GM23338 (cell line): Measurements from ENCODE around the gene SEC22A. TPM values are rescaled to one million over a fixed set of nuclear protein-coding genes. Genes with fewer than 3 reads are reported as not detected.

ENCODE experiments used
- ATAC-seq: fragments of 200-7000 bp; cut with Tn5 transposase; 3 replicates; pipeline ENCODE4 v1.9.1; 2020
- DNase-seq: peaks from one replicate; pipeline ENCODE4 v3.0.0-alpha.2; 2015; ENCODE audit warnings: low spot score
- H2AFZ ChIP-seq: fragments of 200-600 bp; sonication (generic); 2 replicates; pipeline ENCODE4 v1.8.0; 2016; ENCODE audit warnings: antibody characterized with exemption, mild to moderate bottlenecking, moderate library complexity
- H3F3A ChIP-seq: fragments of 200-600 bp; sonication (generic); replicated peaks from 2 replicates; pipeline ENCODE4 v1.8.0; 2017; ENCODE audit warnings: antibody characterized with exemption, mixed run types, low read depth
- H3K27ac ChIP-seq: fragments of 200-600 bp; sonication (generic); 2 replicates; pipeline ENCODE4 v1.6.1; 2016; ENCODE audit warnings: low read depth
- H3K27me3 ChIP-seq: fragments of 200-600 bp; sonication (generic); 2 replicates; pipeline ENCODE4 v1.8.0; 2016; ENCODE audit warnings: mild to moderate bottlenecking, mixed run types, moderate library complexity; ENCODE audit not compliant: insufficient read depth
- H3K36me3 ChIP-seq: fragments of 200-600 bp; sonication (generic); 2 replicates; pipeline ENCODE4 v1.8.0; 2016; ENCODE audit warnings: mild to moderate bottlenecking; ENCODE audit not compliant: insufficient read depth
- H3K4me1 ChIP-seq: fragments of 200-600 bp; sonication (generic); 2 replicates; pipeline ENCODE4 v1.8.0; 2016; ENCODE audit warnings: mild to moderate bottlenecking, moderate library complexity; ENCODE audit not compliant: insufficient read depth
- H3K4me2 ChIP-seq: fragments of 200-600 bp; sonication (generic); 2 replicates; pipeline ENCODE4 v1.7.1; 2017; ENCODE audit warnings: mixed run types
- H3K4me3 ChIP-seq: fragments of 200-600 bp; sonication (generic); 2 replicates; pipeline ENCODE4 v1.6.1; 2016; ENCODE audit warnings: mixed run types
- H3K79me2 ChIP-seq: fragments of 200-600 bp; sonication (generic); replicated peaks from 2 replicates; pipeline ENCODE4 v1.8.0; 2017; ENCODE audit warnings: mild to moderate bottlenecking; ENCODE audit not compliant: insufficient read depth
- H3K9me2 ChIP-seq: fragments of 200-600 bp; sonication (generic); 2 replicates; pipeline ENCODE4 v1.8.0; 2017; ENCODE audit not compliant: insufficient read depth
- H4K20me1 ChIP-seq: fragments of 200-600 bp; sonication (generic); replicated peaks from 2 replicates; pipeline ENCODE4 v1.8.0; 2017; ENCODE audit warnings: mild to moderate bottlenecking; ENCODE audit not compliant: insufficient read depth
- H3K27ac Mint-ChIP-seq: 2 replicates; pipeline ENCODE4 v1.8.0; 2020; ENCODE audit warnings: inconsistent platforms, mild to moderate bottlenecking, moderate library complexity, mixed read lengths
- H3K27me3 Mint-ChIP-seq: 3 replicates; pipeline ENCODE4 v1.8.0; 2022; ENCODE audit warnings: low read depth, mild to moderate bottlenecking, moderate library complexity, mixed read lengths, inconsistent platforms; ENCODE audit not compliant: insufficient read depth, poor library complexity
- H3K36me3 Mint-ChIP-seq: 3 replicates; pipeline ENCODE4 v1.8.0; 2021; ENCODE audit warnings: low read depth, mild to moderate bottlenecking, inconsistent platforms, moderate library complexity, mixed read lengths
- H3K4me1 Mint-ChIP-seq: 3 replicates; pipeline ENCODE4 v1.8.0; 2020; ENCODE audit warnings: mild to moderate bottlenecking, inconsistent platforms, mixed read lengths
- H3K4me3 Mint-ChIP-seq: 3 replicates; pipeline ENCODE4 v1.8.0; 2021; ENCODE audit warnings: moderate library complexity, mild to moderate bottlenecking, inconsistent platforms, mixed read lengths
- H3K9me3 Mint-ChIP-seq: 3 replicates; pipeline ENCODE4 v1.8.0; 2020; ENCODE audit warnings: moderate library complexity, mild to moderate bottlenecking, inconsistent platforms, mixed read lengths
- CREB1 ChIP-seq: fragments of 250-450 bp; sonication (Bioruptor Pico); IDR thresholded peaks from 2 replicates; pipeline ENCODE4 v1.5.0; 2020; ENCODE audit warnings: low read depth, mild to moderate bottlenecking, moderate library complexity
- ETS1 ChIP-seq: IDR thresholded peaks from 2 replicates; pipeline ENCODE4 v1.6.1; 2016; ENCODE audit warnings: antibody characterized with exemption
- EZH2phosphoT487 ChIP-seq: fragments of 200-600 bp; sonication (generic); IDR thresholded peaks from one replicate; pipeline ENCODE4 v1.8.1; 2018; ENCODE audit warnings: antibody characterized with exemption; ENCODE audit not compliant: unreplicated experiment
- JUNB ChIP-seq: IDR thresholded peaks from one replicate; pipeline ENCODE4 v1.6.1; 2016; ENCODE audit warnings: antibody characterized with exemption; ENCODE audit not compliant: unreplicated experiment
- NANOG ChIP-seq: IDR thresholded peaks from 2 replicates; pipeline ENCODE4 v1.6.1; 2016; ENCODE audit warnings: antibody characterized with exemption, borderline replicate concordance
- POLR2AphosphoS5 ChIP-seq: IDR thresholded peaks from 2 replicates; pipeline ENCODE4 v1.6.1; 2016; ENCODE audit warnings: antibody characterized with exemption, low read depth
- ZNF114 ChIP-seq: fragments of 250-450 bp; sonication (Bioruptor Pico); IDR thresholded peaks from 2 replicates; pipeline ENCODE4 v1.5.0; 2020; ENCODE audit warnings: mild to moderate bottlenecking, moderate library complexity
- ZNF331 ChIP-seq: fragments of 250-450 bp; sonication (Bioruptor Pico); IDR thresholded peaks from 2 replicates; pipeline ENCODE4 v1.5.0; 2020; ENCODE audit warnings: low read depth, mild to moderate bottlenecking, moderate library complexity
- ZNF462 ChIP-seq: fragments of 250-450 bp; sonication (Bioruptor Pico); IDR thresholded peaks from 2 replicates; pipeline ENCODE4 v1.5.0; 2020; ENCODE audit warnings: mild to moderate bottlenecking, moderate library complexity
- polyA plus RNA-seq: library from polyadenylated mRNA; unstranded; fragments of >200 nt; fragmentation: Nextera tagmentation; extraction: Ambion mirVana; gene quantifications from 2 replicates; pipeline ENCODE4 v1.2.1, GENCODE V29; 2016
- total RNA-seq: library from RNA; depleted of rRNA; stranded (reverse); fragments of >200 nt; shearing (Covaris generic); gene quantifications from 2 replicates; pipeline ENCODE4 v1.2.3, GENCODE V29; 2014
- TF ChIP-seq, protein P1 (sequence below), 2 experiments: fragments of 200-600 bp in 1 of 2; sonication (generic) in 1 of 2; conservative IDR thresholded peaks; 2 replicates each; pipeline versions ENCODE4 v1.5.1 to v1.6.1; 2016 to 2017; ENCODE audit warnings: antibody characterized with exemption in 2 of 2, low read depth in 2 of 2, mild to moderate bottlenecking in 2 of 2, moderate library complexity in 1 of 2
- TF ChIP-seq, protein P2 (sequence below): IDR thresholded peaks from one replicate; pipeline ENCODE4 v1.6.1; 2018; ENCODE audit warnings: antibody characterized with exemption; ENCODE audit not compliant: unreplicated experiment

The SEC22A gene
- total and polyA plus RNA-seq, 2 experiments from 2014 or later = 11.2 to 24.1 TPM

DNA sequence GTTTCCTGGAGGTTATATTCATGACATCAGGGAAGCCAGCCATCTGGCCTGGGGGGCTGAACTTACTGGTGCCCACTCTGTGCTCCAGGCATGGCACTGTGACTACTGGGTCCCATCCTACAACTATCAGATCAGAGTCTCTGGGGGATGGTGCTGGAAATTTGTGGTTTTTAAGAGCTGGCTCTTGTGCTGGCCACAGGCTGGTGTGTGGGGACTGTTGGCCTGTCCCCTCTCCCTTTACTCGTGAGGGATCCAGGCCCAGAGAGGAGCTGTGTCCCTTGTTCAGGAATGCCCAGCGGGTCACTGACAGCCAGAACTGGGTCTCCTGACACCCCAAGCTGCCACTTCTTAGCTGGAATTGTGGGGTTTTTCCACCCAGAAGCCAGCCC, 44.5 kb upstream of the SEC22A start (continued):
- TF ChIP-seq ZNF331 (no peak), ZNF462 (CRISPR knock-in tag) (no peak), CREB1 (CRISPR knock-in tag) (no peak), POLR2AphosphoS5 (no peak), EZH2phosphoT487 (no peak)
- TF ChIP-seq, protein P1, sequence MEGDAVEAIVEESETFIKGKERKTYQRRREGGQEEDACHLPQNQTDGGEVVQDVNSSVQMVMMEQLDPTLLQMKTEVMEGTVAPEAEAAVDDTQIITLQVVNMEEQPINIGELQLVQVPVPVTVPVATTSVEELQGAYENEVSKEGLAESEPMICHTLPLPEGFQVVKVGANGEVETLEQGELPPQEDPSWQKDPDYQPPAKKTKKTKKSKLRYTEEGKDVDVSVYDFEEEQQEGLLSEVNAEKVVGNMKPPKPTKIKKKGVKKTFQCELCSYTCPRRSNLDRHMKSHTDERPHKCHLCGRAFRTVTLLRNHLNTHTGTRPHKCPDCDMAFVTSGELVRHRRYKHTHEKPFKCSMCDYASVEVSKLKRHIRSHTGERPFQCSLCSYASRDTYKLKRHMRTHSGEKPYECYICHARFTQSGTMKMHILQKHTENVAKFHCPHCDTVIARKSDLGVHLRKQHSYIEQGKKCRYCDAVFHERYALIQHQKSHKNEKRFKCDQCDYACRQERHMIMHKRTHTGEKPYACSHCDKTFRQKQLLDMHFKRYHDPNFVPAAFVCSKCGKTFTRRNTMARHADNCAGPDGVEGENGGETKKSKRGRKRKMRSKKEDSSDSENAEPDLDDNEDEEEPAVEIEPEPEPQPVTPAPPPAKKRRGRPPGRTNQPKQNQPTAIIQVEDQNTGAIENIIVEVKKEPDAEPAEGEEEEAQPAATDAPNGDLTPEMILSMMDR (conservative IDR thresholded peaks at IDR 0.05; ENCODE audit: low read depth in 2 of 2) = no peak

- Mint-ChIP-seq H3K4me1 (no peaks in the 10 kb centered on the region; the same call in 1 of the 3 replicates), H3K4me3 (no peak overlapping the region), H3K9me3 (no peaks in the 10 kb centered on the region; the same call in 2 of the 3 replicates), H3K27ac (no peak overlapping the region), H3K36me3 (peaks cover 15% of the 10 kb centered on the region), H3K27me3 (peaks cover 7% of the 10 kb centered on the region)
- Histone ChIP-seq H3K27ac (no peak overlapping the region), H3K9me2 (no peaks in the 10 kb centered on the region), H3F3A (no peaks in the 10 kb centered on the region), H3K79me2 (no peaks in the 10 kb centered on the region), H3K4me3 (no peak overlapping the region), H4K20me1 (no peaks in the 10 kb centered on the region), H2AFZ (no peak overlapping the region), H3K4me2 (no peak overlapping the region), H3K4me1 (no peaks in the 10 kb centered on the region), H3K36me3 (peaks cover 4% of the 10 kb centered on the region), H3K27me3 (no peaks in the 10 kb centered on the region)
- DNase-seq (no peak), ATAC-seq (no peak)
- no peak for TF ChIP-seq POLR2AphosphoS5
- TF ChIP-seq ZNF114 (CRISPR knock-in tag) = no peak
- TF ChIP-seq ETS1 = no peak
- no peak for TF ChIP-seq EZH2phosphoT487
- TF ChIP-seq, protein P2, sequence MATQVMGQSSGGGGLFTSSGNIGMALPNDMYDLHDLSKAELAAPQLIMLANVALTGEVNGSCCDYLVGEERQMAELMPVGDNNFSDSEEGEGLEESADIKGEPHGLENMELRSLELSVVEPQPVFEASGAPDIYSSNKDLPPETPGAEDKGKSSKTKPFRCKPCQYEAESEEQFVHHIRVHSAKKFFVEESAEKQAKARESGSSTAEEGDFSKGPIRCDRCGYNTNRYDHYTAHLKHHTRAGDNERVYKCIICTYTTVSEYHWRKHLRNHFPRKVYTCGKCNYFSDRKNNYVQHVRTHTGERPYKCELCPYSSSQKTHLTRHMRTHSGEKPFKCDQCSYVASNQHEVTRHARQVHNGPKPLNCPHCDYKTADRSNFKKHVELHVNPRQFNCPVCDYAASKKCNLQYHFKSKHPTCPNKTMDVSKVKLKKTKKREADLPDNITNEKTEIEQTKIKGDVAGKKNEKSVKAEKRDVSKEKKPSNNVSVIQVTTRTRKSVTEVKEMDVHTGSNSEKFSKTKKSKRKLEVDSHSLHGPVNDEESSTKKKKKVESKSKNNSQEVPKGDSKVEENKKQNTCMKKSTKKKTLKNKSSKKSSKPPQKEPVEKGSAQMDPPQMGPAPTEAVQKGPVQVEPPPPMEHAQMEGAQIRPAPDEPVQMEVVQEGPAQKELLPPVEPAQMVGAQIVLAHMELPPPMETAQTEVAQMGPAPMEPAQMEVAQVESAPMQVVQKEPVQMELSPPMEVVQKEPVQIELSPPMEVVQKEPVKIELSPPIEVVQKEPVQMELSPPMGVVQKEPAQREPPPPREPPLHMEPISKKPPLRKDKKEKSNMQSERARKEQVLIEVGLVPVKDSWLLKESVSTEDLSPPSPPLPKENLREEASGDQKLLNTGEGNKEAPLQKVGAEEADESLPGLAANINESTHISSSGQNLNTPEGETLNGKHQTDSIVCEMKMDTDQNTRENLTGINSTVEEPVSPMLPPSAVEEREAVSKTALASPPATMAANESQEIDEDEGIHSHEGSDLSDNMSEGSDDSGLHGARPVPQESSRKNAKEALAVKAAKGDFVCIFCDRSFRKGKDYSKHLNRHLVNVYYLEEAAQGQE = no peak
- no peak for TF ChIP-seq NANOG
- no peak for TF ChIP-seq JUNB
Measured at GRCh38 chr3:123157598-123158287, 44.0 kb upstream of the SEC22A start.
